Measurements from ENCODE around the gene CHADL. TPM values are rescaled to one million over a fixed set of nuclear protein-coding genes. Genes with fewer than 3 reads are reported as not detected.

The CHADL gene
- total RNA-seq, 3 donors from 2014 or later (not counting 1 experiment from before 2014, with no cell fraction given), result 0.35 to 1.2 (median 0.36) TPM

DNA sequence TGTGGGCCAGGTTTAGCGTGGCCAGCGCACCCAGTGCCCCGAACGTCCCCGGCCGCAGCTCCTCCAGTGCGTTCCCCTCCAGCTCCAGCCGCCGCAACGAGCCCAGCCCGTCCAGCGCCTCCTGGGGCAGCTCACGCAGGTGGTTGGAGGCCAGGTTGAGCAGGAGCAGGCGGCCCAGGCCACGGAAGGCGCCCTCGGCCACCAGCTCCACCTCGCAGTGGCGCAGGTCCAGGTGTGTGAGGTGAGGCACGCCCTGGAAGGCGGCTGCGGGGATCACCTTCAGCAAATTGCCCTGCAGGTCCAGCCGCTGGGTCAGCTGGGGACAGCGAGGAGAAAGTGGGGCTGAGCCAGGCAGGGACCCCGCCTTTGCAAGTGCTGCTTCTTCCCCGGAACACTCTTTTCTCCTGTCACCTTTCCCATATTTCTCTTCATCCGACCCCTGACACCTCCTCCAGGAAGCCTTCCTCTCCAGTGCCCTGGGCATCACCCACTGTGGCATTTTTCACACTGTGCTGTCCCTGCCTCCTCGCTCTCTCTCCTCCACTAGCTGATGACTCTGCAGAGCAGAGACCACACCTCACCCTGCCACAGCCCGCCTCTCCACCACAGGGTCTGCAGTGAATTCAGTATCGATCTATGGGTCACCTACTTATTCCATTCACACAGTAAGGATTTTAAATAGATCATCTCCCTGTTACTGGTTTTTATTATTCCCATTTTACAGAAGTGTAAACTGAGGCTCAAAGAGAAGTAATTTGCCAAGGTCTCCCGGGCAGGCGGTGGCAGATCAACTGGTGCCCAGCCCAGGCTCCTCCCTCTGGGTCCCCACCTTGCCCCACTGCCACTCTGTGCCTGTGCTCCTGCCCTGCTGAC lies 1.9 kb downstream of the CHADL start:
- Histone ChIP-seq H3K4me1 (ENCODE audit: control insufficient read depth, insufficient read depth, low read length) (peaks cover 7% of the 10 kb centered on the region), H3K27me3 (ENCODE audit: control insufficient read depth, insufficient read depth, low read length) (no peaks in the 10 kb centered on the region), H3K27ac (ENCODE audit: low read length) (no peak overlapping the region), H3K9me3 (ENCODE audit: control insufficient read depth, insufficient read depth, low read length) (no peaks in the 10 kb centered on the region), H3K4me3 (ENCODE audit: low read length) (no peak overlapping the region), H3K36me3 (ENCODE audit: control insufficient read depth, insufficient read depth, low read length) (no peaks in the 10 kb centered on the region)
- Mint-ChIP-seq H3K9me3 (no peaks in the 10 kb centered on the region), H3K27me3 (ENCODE audit: low read depth in 2 of 2) (peaks cover 0 to 3% of the 10 kb centered on the region in 2 donors), H3K36me3 (no peaks in the 10 kb centered on the region), H3K4me3 (peak overlapping the region; percentile 87), H3K27ac (peak overlapping the region in 1 of 2 donors; percentile 54), H3K4me1 (peaks cover 5 to 13% of the 10 kb centered on the region in 2 donors)
- TF ChIP-seq, protein P1, sequence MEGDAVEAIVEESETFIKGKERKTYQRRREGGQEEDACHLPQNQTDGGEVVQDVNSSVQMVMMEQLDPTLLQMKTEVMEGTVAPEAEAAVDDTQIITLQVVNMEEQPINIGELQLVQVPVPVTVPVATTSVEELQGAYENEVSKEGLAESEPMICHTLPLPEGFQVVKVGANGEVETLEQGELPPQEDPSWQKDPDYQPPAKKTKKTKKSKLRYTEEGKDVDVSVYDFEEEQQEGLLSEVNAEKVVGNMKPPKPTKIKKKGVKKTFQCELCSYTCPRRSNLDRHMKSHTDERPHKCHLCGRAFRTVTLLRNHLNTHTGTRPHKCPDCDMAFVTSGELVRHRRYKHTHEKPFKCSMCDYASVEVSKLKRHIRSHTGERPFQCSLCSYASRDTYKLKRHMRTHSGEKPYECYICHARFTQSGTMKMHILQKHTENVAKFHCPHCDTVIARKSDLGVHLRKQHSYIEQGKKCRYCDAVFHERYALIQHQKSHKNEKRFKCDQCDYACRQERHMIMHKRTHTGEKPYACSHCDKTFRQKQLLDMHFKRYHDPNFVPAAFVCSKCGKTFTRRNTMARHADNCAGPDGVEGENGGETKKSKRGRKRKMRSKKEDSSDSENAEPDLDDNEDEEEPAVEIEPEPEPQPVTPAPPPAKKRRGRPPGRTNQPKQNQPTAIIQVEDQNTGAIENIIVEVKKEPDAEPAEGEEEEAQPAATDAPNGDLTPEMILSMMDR (IDR thresholded peaks at IDR 0.05), result no peak
- no peak for DNase-seq
- ATAC-seq, result no peak
- WGBS (ENCODE audit: insufficient coverage), result 94% methylated on average over 32 of the region's 32 CpGs
- intact Hi-C loops (cut with micrococcal nuclease), result no loop called here

DNA sequence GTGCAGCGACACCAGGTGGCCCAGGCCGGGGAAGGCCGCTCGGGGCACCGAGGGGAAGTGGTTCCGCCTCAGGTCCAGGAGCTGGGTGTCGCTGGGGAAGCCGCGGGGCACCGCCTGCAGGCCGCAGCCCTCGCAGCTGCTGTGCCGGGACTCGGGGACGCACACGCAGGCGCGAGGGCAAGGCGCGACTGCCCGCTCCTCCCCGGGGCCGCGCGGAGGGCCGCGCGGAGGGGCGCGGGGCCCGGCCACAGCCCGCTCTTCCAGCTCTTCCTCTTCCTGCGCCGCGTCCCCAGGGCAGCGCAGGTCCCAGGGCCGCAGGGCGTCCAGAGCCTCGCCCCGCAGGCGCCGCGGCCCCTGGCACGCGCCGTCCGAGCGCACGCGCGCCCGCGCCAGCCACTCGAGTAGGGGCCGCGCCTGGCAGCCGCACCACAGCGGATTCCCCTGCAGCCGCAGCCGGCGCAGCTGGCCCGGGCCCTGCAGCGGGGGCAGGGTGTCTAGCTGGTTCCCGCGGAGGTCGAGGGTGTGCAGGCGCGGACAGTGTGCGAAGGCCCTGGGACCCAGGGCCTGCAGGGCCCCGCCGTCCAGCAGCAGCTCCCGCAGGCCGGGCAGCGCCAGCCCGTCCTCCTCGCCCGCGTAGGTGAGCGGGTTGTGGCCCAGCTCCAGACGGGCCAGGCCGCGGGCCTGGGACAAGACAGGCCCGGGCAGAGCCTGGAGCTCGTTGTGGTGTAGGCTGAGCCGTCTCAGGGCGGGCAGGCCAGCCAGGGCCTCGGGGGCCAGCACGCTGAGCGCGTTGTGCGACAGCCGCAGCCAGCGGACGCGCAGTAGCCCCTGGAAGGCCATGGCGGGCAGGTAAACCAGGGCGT lies 2.8 kb downstream of the CHADL start:
- TF ChIP-seq, protein P1 (IDR thresholded peaks at IDR 0.05), result peak; percentile 34
- DNase-seq (peak; percentile 50 to 91), ATAC-seq (peak; percentile 84 to 90 (median 88))
- Histone ChIP-seq H3K4me1 (ENCODE audit: control insufficient read depth, insufficient read depth, low read length) (peaks cover 7% of the 10 kb centered on the region), H3K27ac (ENCODE audit: low read length) (no peak overlapping the region), H3K4me3 (ENCODE audit: low read length) (peak overlapping the region; percentile 27), H3K27me3 (ENCODE audit: control insufficient read depth, insufficient read depth, low read length) (no peaks in the 10 kb centered on the region), H3K9me3 (ENCODE audit: control insufficient read depth, insufficient read depth, low read length) (no peaks in the 10 kb centered on the region), H3K36me3 (ENCODE audit: control insufficient read depth, insufficient read depth, low read length) (no peaks in the 10 kb centered on the region)
- no peaks in the 10 kb centered on the region for H3K9me3 Mint-ChIP-seq
- peak overlapping the region; percentile 82 for H3K4me3 Mint-ChIP-seq
- intact Hi-C loops (cut with micrococcal nuclease), result loop anchor here (2.0 kb wide), 1 partner anchor 315 kb away; no protein-coding TSS in a partner anchor
- no peaks in the 10 kb centered on the region for H3K36me3 Mint-ChIP-seq
- H3K27me3 Mint-ChIP-seq (ENCODE audit: low read depth in 2 of 2), result peaks cover 0 to 3% of the 10 kb centered on the region in 2 donors
- no peak overlapping the region for H3K27ac Mint-ChIP-seq
- WGBS (ENCODE audit: insufficient coverage), result 25% methylated on average over 97 of the region's 97 CpGs
- H3K4me1 Mint-ChIP-seq, result peaks cover 5 to 13% of the 10 kb centered on the region in 2 donors

DNA sequence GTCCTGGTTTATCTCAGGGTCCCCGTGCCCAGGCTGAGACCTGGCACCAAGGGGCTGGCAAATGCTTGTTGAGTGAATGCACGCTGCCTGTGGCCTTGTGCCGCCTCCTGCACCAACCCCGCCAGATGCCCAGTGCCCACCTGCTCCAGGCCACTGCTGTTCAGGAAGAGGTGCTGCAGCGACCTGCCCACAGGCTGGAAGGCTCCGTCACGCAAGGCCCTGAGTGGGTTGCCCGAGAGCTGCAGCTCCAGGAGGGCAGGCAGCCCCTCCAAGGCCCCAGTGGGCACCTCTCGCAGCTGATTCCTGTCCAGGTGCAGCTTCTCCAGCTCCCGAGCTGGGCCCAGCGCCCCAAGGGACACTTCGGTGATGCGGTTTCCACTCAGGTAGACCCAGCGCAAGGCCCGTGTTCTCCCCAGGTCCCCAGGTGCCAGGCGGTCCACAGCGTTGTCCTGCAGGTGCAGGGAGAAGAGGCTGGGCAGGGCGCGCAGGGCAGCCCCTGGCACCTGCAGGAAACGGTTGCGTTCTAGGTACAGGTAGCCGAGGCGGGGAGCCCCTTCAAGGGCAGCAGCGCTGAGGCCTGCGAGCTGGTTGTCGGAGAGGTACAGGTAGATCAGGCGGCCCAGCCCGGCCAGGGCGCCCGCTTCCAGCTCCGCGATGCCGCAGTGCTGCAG lies 3.6 kb downstream of the CHADL start:
- H3K36me3 ChIP-seq (ENCODE audit: control insufficient read depth, insufficient read depth, low read length), result no peaks in the 10 kb centered on the region
- DNase-seq (no peak), ATAC-seq (no peak)
- Mint-ChIP-seq H3K4me3 (peak overlapping the region; percentile 82), H3K36me3 (no peaks in the 10 kb centered on the region), H3K27me3 (ENCODE audit: low read depth in 2 of 2) (peaks cover 0 to 3% of the 10 kb centered on the region in 2 donors), H3K9me3 (no peaks in the 10 kb centered on the region), H3K27ac (no peak overlapping the region), H3K4me1 (peaks cover 5 to 13% of the 10 kb centered on the region in 2 donors)
- H3K4me1 ChIP-seq (ENCODE audit: control insufficient read depth, insufficient read depth, low read length), result peaks cover 7% of the 10 kb centered on the region
- TF ChIP-seq, protein P1 (IDR thresholded peaks at IDR 0.05), result no peak
- H3K9me3 ChIP-seq (ENCODE audit: control insufficient read depth, insufficient read depth, low read length), result no peaks in the 10 kb centered on the region
- H3K27ac ChIP-seq (ENCODE audit: low read length), result no peak overlapping the region
- peak overlapping the region; percentile 27 for H3K4me3 ChIP-seq (ENCODE audit: low read length)
- WGBS (ENCODE audit: insufficient coverage), result 42% methylated on average over 33 of the region's 33 CpGs
- H3K27me3 ChIP-seq (ENCODE audit: control insufficient read depth, insufficient read depth, low read length), result no peaks in the 10 kb centered on the region
- intact Hi-C loops (cut with micrococcal nuclease), result loop anchor here (2.0 kb wide), 1 partner anchor 314 kb away; no protein-coding TSS in a partner anchor

All from natural killer cell (primary cell).